HG02610 (cell line): ENCODE data around the gene GREB1.

Experiments
- ATAC-seq: cut with Tn5 transposase; IDR thresholded peaks from one replicate; pipeline ENCODE4 v1.9.1; 2021; ENCODE audit warnings: mild to moderate bottlenecking, moderate library complexity; ENCODE audit not compliant: unreplicated experiment

GREB1 gene, protein sequence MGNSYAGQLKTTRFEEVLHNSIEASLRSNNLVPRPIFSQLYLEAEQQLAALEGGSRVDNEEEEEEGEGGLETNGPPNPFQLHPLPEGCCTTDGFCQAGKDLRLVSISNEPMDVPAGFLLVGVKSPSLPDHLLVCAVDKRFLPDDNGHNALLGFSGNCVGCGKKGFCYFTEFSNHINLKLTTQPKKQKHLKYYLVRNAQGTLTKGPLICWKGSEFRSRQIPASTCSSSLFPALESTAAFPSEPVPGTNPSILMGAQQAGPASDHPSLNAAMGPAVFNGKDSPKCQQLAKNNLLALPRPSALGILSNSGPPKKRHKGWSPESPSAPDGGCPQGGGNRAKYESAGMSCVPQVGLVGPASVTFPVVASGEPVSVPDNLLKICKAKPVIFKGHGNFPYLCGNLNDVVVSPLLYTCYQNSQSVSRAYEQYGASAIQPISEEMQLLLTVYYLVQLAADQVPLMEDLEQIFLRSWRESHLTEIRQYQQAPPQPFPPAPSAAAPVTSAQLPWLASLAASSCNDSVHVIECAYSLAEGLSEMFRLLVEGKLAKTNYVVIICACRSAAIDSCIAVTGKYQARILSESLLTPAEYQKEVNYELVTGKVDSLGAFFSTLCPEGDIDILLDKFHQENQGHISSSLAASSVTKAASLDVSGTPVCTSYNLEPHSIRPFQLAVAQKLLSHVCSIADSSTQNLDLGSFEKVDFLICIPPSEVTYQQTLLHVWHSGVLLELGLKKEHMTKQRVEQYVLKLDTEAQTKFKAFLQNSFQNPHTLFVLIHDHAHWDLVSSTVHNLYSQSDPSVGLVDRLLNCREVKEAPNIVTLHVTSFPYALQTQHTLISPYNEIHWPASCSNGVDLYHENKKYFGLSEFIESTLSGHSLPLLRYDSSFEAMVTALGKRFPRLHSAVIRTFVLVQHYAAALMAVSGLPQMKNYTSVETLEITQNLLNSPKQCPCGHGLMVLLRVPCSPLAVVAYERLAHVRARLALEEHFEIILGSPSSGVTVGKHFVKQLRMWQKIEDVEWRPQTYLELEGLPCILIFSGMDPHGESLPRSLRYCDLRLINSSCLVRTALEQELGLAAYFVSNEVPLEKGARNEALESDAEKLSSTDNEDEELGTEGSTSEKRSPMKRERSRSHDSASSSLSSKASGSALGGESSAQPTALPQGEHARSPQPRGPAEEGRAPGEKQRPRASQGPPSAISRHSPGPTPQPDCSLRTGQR (N-terminal part only)

DNA sequence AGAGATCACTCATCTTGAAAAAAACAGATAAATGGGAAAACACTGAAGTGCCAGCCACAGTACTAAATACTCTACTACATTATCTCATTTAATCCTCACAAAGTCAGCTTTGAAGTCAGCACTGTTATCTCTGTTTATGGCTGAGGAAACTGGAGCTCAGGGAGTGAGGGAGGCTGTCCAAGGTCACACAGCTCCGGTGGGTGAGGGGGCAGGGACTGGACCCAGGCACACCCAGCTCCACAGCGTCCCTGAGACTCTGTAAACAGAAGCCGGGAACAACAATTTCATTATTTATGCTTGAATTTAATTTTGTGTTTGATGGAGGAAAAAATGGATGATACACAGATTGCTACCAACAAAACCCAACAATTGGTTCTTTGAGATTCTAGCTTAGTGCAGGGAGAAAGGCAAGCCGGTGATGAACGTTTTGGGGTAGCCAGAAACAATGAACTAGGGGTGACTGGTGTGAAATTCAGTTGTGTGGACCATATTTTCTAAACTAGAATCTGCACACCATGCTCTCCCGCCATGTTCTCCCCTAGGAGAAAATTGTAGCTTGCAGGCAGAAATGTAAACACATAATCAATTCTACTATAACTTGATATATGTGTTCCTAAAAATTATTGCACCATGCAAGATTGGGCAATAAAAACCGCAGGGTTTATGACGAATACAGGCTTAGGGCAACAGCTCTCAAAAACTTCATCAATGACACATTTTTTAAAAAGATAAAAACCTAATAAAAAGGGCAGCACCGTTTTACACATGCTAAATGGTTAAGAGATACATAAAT lies at the start of gene GREB1:
GREB1 (plus strand) TSS at position 768 of the 793 bp plus-strand sequence. CDS start 22,570 bp downstream, outside the sequence.
- ATAC-seq = no peak

DNA sequence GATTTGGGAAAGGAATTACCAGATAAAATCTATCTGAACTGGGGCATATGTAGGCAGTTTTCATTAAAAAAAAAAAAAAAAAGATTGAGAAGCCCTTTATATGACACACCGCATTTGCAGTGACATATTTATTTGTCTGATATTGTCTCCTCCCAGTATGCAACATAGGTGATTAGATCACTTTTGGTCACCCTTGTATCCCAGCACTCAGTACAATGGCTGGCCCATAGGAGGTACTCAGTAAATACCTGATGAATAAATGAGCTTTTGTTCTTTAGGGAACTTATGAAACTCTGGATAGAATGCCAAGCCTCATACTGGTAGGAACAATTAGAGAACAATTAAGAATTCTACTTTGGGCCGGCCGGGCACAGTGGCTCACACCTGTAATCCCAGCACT lies 45.0 kb upstream of the GREB1 start:
- ATAC-seq = no peak

DNA sequence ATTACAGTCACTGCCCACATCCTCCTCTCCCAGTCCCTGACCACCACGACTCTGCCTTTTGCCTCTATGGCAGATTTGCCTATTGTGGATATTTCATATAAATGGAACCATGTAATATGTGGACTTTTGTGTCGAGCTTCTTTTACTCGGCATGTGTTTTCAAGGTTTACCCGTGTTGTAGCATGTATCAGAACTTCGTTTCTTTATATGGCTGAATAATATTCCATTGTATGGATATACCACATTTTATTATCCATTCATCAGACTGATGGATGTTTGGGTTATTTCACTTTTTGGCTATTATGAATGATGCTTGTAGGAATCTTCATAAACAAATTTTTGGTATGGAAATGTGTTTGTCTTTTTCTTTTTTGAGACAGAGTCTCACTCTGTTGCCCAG lies 43.7 kb upstream of the GREB1 start:
- no peak for ATAC-seq

DNA sequence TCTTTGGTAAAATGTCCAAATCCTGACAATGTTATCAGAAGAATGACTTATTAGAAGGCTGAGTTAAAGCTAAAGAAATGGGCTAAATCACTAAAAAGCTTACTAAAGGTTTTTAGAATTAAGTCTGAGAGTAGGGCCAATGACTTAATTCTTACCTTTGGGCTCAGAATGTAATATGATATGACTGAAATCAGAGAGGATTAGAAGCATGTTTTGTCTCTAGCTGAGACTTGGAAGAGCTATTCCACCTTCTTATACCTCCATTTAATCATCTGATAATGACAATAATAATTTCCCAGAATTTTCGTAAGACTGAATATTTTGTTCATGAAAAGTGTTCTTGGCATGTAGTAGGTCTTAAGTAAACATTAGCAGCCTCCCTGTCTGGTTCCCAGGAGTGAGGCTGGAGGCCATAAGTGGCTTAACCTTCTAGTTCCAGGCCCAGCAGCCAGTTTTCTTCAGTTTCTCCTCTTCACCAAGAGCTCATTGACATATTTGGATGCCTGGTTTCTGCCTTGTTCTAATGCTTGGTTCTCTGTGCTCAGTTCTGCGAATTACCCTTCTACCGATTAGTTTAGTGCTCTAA lies 42.4 kb upstream of the GREB1 start:
- ATAC-seq = no peak

DNA sequence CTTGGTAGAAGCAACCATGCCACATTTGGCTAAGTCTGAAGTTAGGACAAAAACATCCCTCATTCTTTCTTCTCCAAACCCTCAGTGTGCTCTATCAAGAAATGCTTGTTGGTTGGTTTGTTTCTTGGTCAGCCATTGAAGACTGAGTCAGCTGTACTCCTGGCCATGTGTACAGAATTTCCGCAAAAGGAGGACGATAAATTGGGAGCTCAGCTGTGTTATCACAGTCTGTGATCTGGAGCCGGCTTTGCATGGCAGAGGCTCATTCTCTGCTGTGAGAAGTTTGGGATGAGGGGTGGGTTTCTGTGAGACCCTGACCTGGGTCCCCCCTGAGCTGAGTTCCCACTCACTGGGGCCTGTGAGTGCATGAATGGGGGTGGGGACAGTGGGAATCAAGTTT lies 41.6 kb upstream of the GREB1 start:
- ATAC-seq = no peak

DNA sequence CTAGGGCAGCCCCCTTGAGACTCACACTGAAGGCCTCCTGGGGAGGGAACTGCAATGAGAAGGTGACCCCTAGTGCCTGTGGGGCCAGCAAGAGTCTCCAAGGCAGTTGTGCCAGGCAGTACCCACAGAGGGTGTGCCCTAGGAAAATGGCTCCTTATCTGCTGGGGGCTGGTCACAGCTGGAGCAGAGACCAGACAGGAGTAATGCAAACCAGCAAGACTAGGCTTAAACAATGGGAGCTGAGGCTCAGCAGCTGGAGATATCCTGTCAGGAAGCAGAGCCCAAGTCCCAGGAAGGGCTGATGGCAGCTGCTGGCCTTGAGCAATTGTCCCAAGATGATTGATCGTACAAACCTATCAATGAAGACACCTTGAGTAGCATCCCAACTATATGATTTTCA lies 41.1 kb upstream of the GREB1 start:
- no peak for ATAC-seq

DNA sequence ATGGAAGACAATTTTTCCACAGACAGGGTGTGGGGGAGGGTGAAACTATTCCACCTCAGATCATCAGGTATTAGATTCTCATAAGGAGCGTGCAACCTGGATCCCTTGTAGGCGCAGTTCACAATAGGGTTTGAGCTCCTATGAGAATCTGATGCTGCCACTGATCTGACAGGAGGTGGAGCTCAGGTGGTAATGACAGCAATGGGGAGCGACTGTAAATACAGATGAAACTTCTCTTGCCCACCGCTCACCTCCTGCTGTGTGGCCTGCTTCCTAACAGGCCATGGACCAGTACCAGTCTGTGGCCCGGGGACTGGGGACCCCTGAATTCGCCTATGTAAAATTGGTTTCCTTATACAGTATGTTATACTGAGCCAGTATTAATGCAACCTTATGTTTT lies 40.6 kb upstream of the GREB1 start:
- no peak for ATAC-seq

DNA sequence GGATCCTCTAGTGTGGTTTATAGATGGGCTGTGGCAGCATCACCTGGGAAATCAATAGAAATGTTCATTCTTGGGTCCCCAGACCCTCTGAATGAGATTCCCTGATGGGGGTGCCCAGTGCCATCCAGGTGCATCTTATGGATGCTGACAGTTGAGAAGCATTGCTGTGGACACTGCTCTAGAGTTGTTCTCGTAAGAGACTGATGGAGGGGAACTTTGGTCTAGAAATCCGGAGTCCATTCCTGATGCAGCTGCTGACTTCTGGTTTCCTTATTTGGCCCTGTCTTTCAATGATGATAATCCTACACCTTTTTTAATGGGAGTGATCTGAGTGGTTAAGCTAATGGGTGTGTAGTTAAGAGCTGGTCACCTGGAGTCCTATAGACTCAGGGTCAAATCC lies 39.5 kb upstream of the GREB1 start:
- ATAC-seq = no peak

DNA sequence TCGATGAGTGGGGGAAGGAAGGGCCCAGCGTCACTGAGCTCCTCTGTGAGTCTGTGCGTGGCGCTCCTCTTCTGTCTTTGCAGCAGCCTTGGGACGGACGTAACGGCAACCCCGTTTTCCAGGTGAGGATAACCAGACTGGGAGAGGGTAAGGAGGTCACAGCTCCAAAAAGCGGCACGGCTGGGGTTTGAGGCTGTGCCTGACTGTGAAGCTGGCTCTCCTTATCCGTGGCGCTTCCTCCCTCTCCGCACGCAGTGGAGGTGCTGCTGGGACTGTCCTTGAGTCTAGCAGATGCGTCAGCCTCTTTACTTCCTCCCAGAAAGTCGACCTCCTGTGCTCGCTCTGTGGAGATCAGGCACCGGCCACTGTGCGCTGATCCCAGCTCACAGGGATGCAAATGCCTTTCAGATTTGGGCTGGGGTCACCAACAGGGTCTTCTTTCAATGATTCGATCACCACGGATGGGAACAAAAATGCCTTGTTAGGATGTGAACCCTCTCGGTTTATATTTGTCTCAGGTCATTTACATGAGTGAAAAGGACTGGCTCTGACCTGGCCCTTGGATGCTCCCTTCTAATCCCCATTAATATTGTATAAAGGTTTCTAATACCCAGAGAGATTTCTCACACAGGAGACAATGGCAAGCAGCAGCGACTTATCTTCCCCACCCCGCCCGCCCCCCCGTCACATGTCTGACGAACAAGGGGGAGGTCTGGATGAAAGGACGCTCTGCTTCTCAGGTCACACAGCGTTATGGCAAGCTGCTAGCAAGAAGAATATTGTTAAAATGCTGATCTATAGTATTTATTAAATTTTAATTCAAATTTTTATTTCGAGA lies 37.8 kb upstream of the GREB1 start:
- ATAC-seq = no peak

DNA sequence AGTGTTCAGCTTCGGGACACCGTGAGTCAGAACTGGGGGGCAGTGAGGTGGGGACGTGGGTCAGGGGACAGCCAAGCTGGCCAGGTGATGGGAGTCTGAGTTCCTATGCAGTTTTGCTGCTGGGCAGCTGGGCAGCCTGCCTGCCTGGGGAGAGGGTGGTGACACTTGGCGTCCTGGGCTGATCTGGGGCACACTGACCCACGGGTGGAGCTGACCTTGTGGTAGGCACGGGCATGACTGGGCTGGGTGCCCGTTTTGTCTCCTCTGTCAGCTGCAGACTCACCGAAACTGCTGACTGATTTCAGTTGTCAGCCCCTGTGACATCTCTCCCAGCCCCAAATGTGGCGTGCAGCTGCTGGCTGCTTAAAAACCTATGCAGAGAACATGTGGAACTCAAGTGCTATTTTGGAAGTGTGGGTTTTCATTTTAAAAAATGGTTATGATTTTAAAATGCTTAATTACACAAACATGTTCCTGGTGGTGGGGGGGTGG lies 35.3 kb upstream of the GREB1 start:
- ATAC-seq = peak; percentile 70

DNA sequence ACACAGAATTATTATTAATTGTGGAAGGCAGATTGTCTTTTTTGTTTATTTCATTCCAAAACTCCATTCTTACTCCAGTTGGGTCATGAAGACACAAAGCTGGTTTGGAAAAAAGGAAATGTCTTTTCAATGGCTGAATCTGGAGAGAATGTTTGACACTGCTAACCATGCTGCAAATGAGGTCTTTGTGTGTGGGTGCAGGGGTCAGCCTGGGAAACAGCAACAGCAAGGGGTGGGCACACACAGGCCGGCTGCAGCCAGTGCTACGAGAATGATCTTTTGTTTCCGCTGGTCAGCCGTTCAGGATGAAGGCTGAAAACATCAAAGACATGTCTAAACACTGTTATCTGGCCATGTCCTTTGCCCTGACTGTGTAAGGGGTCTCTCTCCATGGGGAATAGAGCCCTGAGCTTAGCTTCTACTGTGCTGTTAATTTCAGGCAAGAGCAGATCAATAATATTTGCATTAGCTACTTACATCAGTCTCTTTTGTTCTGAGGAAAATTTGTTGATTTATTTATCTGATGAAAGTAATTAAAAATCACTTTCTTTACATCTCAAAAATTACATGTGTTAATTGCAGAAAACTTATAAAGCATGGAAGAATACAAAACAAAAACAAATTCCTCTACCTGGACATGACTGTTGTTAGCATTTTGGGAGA lies 34.6 kb upstream of the GREB1 start:
- no peak for ATAC-seq

DNA sequence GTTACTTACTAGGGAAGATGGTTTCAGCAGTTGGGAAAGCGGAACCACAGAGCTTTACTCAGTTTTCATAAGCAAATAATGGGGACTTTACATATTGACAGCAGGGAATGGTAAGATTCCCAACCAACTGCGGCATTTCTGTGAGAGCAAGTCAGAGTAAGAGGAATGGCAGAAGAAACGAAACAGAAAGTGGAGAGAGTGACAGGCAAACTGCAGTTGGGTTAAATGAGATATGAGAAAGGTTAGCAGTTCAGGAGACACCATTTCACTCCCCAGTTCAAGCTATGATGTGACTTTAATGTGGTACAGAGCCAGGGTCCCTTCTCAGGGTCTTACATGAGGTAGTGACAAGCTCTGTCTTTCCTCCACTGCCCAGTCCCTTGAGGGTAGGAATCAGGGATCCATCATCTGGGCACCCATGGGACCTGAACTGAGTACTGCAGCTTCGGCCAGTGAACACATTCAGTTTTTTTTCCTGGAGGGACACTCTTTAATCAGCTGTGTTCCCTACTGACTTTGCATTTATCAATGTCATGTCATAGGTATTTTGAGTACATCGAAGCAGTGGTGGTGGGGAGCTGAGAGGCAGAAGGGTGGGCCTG lies 33.0 kb upstream of the GREB1 start:
- ATAC-seq = peak; percentile 52

DNA sequence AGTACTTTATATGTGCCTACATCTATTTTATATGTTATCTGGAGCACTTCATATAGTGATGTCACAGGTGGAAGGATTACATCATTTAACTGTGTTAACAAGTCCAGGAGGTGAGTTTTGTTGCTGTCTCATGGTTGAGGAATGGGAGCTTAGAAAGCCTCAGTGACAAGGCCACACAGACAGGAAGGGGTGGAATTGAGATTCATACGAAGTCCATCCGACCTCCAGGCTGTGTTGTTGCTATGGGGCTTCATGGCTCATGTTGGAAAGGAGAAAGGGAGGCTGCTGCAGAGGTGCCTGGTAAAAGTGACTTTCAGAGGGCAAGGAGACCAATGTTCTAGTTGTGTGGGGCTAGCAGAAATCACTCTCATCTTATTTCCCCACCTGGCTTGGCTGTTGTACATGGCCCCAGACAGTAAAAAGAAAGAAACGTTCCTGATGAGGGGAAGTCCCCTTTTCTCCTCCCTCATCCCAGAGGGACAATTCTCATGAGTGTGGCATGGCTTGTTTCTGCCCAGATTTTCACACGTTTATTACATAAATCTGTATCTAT lies 31.0 kb upstream of the GREB1 start:
- ATAC-seq = no peak

DNA sequence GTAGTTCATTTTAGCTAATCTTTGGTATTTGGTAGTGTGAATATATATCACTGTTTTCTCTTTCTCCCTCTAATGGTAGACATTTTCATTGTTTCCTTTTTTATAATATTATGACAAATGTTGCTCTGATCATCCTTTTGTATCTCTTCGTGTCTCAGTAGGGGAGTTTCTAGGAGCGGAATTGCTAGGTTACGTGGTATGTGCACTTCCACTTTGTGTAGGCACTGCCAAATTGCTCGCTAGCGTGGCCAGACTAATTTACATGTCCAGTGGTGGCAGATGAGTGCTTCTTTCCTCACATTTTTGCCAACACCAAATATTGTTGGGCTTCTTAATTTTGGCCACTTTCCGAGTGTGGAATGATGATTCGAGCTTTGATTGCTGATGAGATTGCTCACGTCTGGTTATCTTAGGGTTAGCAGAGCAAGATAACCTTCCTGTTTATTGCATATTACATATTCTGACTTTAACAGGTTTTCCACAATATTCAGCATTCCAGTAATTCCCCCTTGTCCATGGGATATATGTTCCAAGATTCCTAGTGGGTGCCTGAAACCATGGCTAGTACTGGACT lies 30.4 kb upstream of the GREB1 start:
- ATAC-seq = no peak

DNA sequence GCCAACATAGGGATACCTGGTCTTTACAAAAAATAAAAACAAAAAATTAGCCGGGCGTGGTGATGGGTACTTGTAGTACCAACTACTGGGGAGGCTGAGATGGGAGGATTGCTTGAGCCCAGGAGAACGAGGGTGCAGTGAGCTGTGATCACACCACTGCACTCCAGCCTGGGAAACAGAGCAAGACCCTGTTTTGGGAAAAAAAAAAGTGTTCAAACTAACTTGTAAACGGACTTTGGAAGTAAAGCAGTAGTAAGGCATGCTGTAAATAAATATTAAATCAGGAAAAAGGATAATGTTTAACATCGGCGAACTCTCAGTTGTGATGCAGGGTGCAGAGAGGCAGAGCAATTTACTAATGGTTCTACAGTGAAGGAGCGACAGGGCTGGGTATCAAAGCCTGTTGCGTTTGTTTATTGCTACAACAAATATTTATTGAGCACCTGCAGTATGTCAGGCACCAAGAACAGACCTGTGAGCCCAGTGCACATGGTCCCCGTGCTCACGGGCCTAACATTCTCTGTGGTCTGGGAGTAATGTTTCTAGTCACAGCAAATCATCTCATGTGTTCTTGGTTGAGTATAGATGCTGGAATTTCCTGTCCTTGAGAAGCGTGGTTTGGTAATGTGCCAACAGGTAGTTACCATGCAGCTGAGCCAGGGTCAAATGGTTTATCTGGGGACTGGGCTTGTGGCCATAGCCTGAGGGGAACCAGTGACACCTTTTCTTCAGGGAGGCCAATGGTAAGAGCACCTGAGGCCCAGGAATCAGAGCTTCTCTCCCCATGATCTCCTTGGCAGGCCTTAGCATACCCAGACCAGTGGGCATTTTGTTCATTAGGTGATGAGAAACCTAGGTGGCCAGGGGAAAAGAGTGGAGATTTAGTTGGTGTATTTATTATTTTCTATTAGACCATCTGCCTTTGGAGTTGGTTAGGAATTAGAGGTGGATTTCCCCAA lies 27.9 kb upstream of the GREB1 start:
- peak; percentile 83 for ATAC-seq

DNA sequence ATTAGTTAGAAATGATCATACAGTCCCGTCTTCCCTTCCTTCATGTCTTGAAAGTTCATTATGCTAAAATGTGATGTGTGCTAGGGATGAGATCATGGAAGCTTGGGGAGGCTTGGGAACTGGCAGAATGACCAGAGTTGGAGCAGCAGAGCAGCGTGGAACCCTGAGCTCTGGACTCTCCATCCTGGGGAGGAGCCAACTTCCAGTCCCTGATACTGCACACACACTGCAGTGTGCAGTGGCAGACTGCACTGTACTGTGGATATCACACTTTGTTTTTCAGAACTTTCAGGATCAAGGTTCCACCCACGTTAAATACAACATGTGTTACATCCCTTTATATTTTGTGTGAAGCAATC lies 27.3 kb upstream of the GREB1 start:
- no peak for ATAC-seq
